Activated CD8-positive, alpha-beta T cell treated with anti-CD3 and anti-CD28 coated beads for 36 hours (primary cell): Measurements from ENCODE around the gene PPRC1. TPM values are rescaled to one million over a fixed set of nuclear protein-coding genes. Genes with fewer than 3 reads are reported as not detected.

Experiments used
- ATAC-seq: fragments of 200-7000 bp; cut with Tn5 transposase; one replicate; pipeline ENCODE4 v1.10.0; 2021; ENCODE audit warnings: mild to moderate bottlenecking, moderate library complexity
- CTCF ChIA-PET: fragments of 350-600 bp; sonication (Branson Sonifier 250); formaldehyde crosslinking; loops from one replicate; lab custom pipeline; 2021; ENCODE audit warnings: antibody characterized with exemption; lab: Charles Lee
- POLR2A ChIA-PET: fragments of 350-600 bp; sonication (Branson Sonifier 250); formaldehyde crosslinking; loops from one replicate; lab custom pipeline; 2021; ENCODE audit warnings: antibody characterized with exemption; lab: Charles Lee
- DNase-seq: peaks from one replicate; pipeline ENCODE4 v3.0.0-alpha.2; 2020
- H3K27ac Mint-ChIP-seq: one replicate; pipeline ENCODE4 v1.8.0; 2021; ENCODE audit warnings: mild to moderate bottlenecking, mixed read lengths
- H3K27me3 Mint-ChIP-seq: one replicate; pipeline ENCODE4 v1.8.0; 2021; ENCODE audit warnings: mixed read lengths
- H3K36me3 Mint-ChIP-seq: one replicate; pipeline ENCODE4 v1.8.0; 2021; ENCODE audit warnings: low read depth, mixed read lengths
- H3K4me1 Mint-ChIP-seq: one replicate; pipeline ENCODE4 v1.8.0; 2021; ENCODE audit warnings: low read depth, mixed read lengths
- H3K4me3 Mint-ChIP-seq: one replicate; pipeline ENCODE4 v1.8.0; 2021; ENCODE audit warnings: mild to moderate bottlenecking, moderate library complexity, mixed read lengths
- H3K9me3 Mint-ChIP-seq: one replicate; pipeline ENCODE4 v1.8.0; 2021; ENCODE audit warnings: mixed read lengths
- CTCF ChIP-seq: fragments of 200-600 bp; IDR thresholded peaks from one replicate; pipeline ENCODE4 v1.8.0; 2022; ENCODE audit warnings: antibody characterized with exemption, mild to moderate bottlenecking
- intact Hi-C: fragments of 100-400 bp; cut with micrococcal nuclease; formaldehyde crosslinking; loops from one replicate; pipeline ENCODE4 v1.10.0; 2022
- total RNA-seq, 2 experiments: library from RNA; stranded (reverse); gene quantifications; one replicate each; pipeline ENCODE4 v1.2.3, GENCODE V29; 2021

The PPRC1 gene
- total RNA-seq, 2 experiments from 2014 or later, result 68.6 to 72.2 TPM

GRCh38 chr10:102135956-102136526 is 3.2 kb downstream of the PPRC1 start:
- Mint-ChIP-seq H3K4me3 (peak overlapping the region; percentile 61), H3K36me3 (peaks cover 62% of the 10 kb centered on the region), H3K27ac (peak overlapping the region; percentile 72), H3K4me1 (peaks cover 38% of the 10 kb centered on the region), H3K27me3 (no peaks in the 10 kb centered on the region), H3K9me3 (no peaks in the 10 kb centered on the region)
- CTCF ChIA-PET, result interaction anchor here (0.6 to 1.6 kb wide), 4 partner anchors 9 to 16 kb away, joined by 3 to 7 read pairs (median 4); partner anchors contain the start of gene NOLC1
- DNase-seq, result no peak
- no peak for ATAC-seq
- intact Hi-C loops, result no loop called here
- POLR2A ChIA-PET, result interaction anchor here (1.0 to 11.0 kb wide), 7 partner anchors 13 to 277 kb away, joined by 3 to 250 read pairs (median 4); partner anchors contain the start of genes LDB1 and NOLC1
- TF ChIP-seq CTCF, result no peak

- CTCF ChIA-PET, result interaction anchor here (1.0 to 2.2 kb wide), 4 partner anchors 9 to 21 kb away, joined by 3 to 9 read pairs (median 3); no protein-coding TSS in a partner anchor
- POLR2A ChIA-PET, result interaction anchor here (0.6 to 11.0 kb wide), 8 partner anchors 10 to 293 kb away, joined by 3 to 250 read pairs (median 4); partner anchors contain the start of genes CUEDC2, LDB1 and NOLC1
- Mint-ChIP-seq H3K4me3 (no peak overlapping the region), H3K36me3 (peaks cover 73% of the 10 kb centered on the region), H3K4me1 (peaks cover 29% of the 10 kb centered on the region), H3K27ac (peak overlapping the region; percentile 20), H3K9me3 (no peaks in the 10 kb centered on the region), H3K27me3 (no peaks in the 10 kb centered on the region)
- DNase-seq (no peak), ATAC-seq (no peak)
- intact Hi-C loops, result no loop called here
- TF ChIP-seq CTCF, result no peak
Measured at GRCh38 chr10:102139281-102140110, 6.7 kb downstream of the PPRC1 start.

GRCh38 chr10:102140218-102140617 is 7.4 kb downstream of the PPRC1 start:
- Mint-ChIP-seq H3K4me3 (no peak overlapping the region), H3K36me3 (peaks cover 70% of the 10 kb centered on the region), H3K9me3 (no peaks in the 10 kb centered on the region), H3K27ac (no peak overlapping the region), H3K27me3 (no peaks in the 10 kb centered on the region), H3K4me1 (peaks cover 22% of the 10 kb centered on the region)
- ChIA-PET POLR2A (interaction anchor here (1.0 to 11.0 kb wide), 5 partner anchors 9 to 292 kb away, joined by 3 to 250 read pairs (median 3); partner anchors contain the start of genes CUEDC2 and NOLC1), CTCF (interaction anchor here (1.0 to 1.5 kb wide), 3 partner anchors 8 to 21 kb away, joined by 3 read pairs; no protein-coding TSS in a partner anchor)
- ATAC-seq (no peak), DNase-seq (no peak)
- TF ChIP-seq CTCF, result no peak
- intact Hi-C loops, result no loop called here

DNA sequence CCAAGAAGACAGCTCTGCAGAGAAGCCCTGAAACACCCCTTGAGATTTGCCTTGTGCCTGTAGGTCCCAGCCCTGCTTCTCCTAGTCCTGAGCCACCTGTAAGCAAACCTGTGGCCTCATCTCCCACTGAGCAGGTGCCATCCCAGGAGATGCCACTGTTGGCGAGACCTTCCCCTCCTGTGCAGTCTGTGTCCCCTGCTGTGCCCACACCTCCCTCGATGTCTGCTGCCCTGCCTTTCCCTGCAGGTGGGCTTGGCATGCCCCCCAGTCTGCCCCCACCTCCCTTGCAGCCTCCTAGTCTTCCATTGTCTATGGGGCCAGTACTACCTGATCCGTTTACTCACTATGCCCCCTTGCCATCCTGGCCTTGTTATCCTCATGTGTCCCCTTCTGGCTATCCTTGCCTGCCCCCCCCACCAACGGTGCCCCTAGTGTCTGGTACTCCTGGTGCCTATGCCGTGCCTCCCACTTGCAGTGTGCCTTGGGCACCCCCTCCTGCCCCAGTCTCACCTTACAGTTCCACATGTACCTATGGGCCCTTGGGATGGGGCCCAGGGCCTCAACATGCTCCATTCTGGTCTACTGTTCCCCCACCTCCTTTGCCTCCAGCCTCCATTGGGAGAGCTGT is 8.2 kb downstream of the PPRC1 start:
- intact Hi-C loops, result no loop called here
- no peak for TF ChIP-seq CTCF
- Mint-ChIP-seq H3K4me3 (no peak overlapping the region), H3K36me3 (peaks cover 68% of the 10 kb centered on the region), H3K9me3 (no peaks in the 10 kb centered on the region), H3K27me3 (no peaks in the 10 kb centered on the region), H3K27ac (no peak overlapping the region), H3K4me1 (peaks cover 14% of the 10 kb centered on the region)
- ChIA-PET CTCF (no interaction called here), POLR2A (interaction anchor here (0.9 to 11.0 kb wide), 5 partner anchors 8 to 291 kb away, joined by 3 to 250 read pairs (median 15); partner anchors contain the start of genes CUEDC2 and NOLC1)
- ATAC-seq (no peak), DNase-seq (no peak)
